Measurements from ENCODE around the gene ETNK2.

ETNK2 gene

DNA sequence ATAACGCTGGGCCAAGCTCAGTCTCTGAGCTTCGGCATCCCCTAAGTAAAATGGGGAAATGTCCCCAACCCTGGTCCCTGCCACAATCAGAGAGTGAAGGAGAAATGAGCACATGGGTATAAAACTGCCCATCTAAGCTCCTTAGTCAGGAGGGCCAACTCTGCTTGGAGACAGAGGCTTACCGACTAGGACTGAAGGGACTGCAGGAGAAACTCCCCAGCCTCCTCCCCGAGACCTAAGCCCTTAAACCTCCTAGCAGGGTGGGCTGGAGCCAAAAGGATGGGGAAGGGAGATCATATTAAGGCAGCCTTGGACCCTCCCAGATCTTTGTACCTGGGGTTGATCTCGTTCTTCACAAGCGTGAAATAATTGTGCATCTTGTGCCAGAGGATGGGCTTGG lies 5.5 kb downstream of the ETNK2 start:
- no peak for DNase-seq

- DNase-seq, result no peak
Observed at GRCh38 chr1:204145033-204145504, 6.8 kb downstream of the ETNK2 start.

GRCh38 chr1:204143276-204144041 lies 8.4 kb downstream of the ETNK2 start:
- DNase-seq, result no peak

DNA sequence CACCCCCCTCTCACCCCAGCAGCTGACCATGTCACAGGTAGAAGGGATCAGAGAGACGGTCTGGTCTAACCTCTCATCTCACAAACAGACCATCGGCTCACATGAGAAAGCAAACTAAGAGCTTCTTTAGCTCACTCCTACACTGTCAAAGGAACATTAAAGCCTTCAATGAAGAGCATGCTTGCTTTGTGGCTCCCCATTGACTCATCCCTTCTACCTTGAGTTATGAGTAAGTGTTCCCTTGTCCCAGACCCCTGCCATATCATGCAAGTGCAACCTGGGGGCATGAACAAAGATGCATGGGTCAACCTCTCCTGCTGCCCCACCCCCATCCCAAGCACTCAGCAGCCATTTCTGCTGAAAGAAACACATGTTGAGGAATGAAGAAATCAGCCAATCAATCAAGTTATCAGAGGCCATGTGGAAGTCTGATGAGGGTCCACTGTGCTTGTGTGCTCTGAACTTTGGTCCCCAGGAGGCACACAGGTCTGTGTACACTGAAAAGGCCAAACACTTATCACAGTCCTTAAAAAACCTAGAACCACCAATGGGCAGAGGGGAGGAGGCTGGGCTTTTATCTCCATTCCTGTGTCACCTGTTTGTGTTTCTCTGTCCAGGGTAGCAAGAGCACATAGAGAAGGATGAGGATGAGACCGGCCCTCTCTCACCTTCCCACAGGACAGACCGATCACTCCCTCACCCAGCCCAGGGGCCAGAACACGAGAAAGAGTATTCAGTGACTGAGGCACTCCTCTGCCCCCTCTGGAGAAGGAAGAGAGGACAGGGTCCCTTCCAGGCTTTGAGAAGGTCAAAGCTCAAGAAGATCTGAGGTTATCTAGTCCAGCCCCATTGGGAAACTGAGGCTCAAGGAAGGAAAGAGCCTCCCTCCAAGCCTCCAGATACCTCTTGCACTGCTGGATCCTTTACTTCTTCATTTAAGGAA lies 9.5 kb downstream of the ETNK2 start:
- no peak for DNase-seq

- no peak for DNase-seq
Observed at GRCh38 chr1:204141131-204141530, 10.7 kb downstream of the ETNK2 start.

GRCh38 chr1:204139952-204140351 lies 11.9 kb downstream of the ETNK2 start:
- DNase-seq, result no peak

- no peak for DNase-seq
Observed at GRCh38 chr1:204139088-204139487, 12.8 kb downstream of the ETNK2 start.

DNA sequence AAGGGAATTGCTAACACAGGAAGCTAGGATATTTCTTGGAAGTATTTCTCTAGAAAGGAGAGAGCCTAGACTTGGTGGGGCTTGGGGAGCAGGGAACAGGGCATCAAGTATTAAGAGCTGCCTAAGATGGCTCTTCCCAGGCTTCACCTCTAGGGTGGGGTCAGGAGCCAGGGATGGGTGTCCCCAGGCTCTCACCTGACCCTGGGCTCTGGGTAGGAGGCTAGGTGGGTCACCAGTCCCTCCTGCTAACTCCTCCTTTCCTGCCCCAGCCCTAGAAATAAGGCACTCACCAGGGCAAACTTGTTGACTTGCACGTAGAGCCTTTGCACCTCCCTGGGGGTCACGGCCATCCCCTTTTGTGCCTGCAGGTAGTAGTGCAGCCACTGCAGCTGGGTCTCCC lies 15.0 kb downstream of the ETNK2 start:
- DNase-seq, result no peak

- no peak for DNase-seq
Observed at GRCh38 chr1:204134103-204134502, 17.7 kb downstream of the ETNK2 start.

- DNase-seq, result no peak
Observed at GRCh38 chr1:204132718-204133117, 19.1 kb downstream of the ETNK2 start.

- no peak for DNase-seq
Observed at GRCh38 chr1:204131978-204132377, 19.9 kb downstream of the ETNK2 start.

- no peak for DNase-seq
Observed at GRCh38 chr1:204130981-204131892, 20.6 kb downstream of the ETNK2 start.

DNA sequence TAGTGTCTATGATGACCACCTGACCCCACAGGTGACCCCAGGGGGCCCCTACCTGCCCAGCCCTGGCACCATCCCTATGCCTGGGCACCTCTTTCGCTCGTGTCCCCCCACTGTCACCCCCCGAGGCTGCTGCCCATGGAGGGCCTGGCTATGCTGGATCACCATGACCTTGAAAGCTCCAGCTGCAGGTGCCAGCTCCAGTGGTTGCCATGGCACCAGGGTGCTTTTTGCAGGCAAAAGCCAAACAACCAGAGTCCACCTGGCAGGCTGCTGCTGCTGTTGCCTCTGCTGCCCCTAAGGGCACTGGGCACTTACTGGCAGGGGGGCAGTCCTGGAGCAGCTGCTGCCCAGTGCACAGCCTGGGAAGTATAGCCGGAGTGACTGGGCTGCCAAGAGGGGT lies 21.7 kb downstream of the ETNK2 start:
- DNase-seq, result no peak

GRCh38 chr1:204128964-204129896 lies 22.6 kb downstream of the ETNK2 start:
- peak in 1 of 2 experiments; percentile 7 for DNase-seq

DNA sequence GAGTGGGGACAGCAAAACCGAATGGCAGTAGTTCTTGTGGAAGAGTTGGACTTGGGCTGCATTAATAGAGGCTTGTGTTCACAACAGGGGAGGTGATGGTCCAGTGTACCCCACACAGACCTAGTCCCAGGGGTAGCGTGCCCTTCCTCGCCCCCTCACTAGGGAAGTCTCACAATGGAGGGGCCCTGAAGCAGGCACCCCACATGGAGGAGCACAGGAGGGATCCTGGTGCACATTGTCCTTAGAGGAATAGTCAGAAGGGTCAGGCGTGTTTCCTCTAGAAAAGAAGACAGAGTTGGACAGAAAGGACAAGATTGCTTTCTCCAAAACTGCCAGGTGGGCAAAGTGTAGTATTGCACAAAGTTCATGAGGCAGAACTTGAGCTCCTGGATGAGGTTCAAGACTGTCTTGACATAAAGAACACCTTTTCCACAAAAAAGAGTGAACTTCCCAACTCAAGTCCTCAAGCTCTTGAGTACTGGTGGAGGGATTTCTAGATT lies 23.3 kb downstream of the ETNK2 start:
- no peak for DNase-seq

DNA sequence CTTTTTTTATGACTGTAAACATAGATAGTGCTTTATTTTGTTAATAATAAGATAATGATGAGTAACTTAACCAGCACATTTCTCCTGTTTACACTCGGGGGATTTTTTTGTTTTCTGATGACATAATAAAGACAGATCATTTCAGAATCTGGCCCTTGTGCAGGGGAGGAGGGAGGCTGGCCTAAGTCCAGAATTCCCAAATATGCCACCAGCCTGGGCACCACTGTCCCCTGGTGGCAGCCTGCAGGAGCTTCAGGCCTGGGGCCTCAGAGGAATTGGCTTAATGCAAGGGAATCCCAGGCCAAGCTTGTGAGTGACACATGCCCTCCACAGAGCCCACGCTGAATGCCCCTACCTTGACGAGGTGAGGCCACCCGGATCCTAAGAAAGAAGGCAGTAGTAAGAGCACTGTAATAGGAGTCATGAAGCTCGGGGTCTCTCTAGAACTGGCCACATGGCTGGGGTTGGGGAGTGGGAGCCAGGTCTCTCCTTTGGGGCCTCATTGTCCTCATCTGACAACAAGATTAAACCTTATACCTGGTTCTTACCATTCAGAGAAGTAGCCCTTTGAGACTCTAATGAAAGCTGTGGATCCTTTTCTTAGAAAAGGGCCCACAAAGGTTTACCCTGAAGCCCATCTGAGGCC lies 24.1 kb downstream of the ETNK2 start:
- no peak for DNase-seq

DNA sequence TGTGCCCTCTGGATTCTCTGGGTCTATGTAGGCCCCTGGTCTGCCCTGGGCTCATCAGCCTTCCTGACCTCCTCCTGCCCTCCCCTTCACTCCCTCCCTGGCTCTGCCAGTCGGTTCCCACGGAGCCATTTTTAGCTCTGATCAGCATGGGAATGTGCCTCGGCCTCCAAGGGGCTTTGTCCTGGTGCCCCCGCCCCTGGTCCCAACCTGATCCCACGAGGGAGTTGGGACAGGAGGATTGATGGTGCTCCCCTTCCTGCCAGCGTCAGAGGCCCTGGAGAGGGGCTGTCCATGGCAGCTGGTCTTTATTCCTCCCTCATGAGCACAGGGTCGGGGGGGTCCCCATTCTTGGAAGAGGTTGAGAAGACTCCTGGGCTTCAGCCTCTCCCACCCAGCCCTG lies 24.9 kb downstream of the ETNK2 start:
- no peak for DNase-seq

GRCh38 chr1:204126386-204126785 lies 25.5 kb downstream of the ETNK2 start:
- no peak for DNase-seq

GRCh38 chr1:204125759-204126351 lies 26.0 kb downstream of the ETNK2 start:
- no peak for DNase-seq

DNA sequence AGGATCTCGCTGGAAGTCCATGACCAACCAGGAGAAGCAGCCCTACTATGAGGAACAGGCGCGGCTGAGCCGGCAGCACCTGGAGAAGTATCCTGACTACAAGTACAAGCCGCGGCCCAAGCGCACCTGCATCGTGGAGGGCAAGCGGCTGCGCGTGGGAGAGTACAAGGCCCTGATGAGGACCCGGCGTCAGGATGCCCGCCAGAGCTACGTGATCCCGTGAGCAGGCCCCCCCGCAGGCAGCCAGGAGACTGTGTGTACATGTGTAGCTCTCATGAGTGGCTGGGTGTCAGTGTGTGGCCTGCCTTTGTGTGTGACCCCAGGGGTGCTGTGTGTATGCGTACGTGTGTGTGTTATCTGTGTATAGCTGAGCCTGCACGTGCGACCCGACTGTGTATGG lies 27.2 kb downstream of the ETNK2 start:
- no peak for DNase-seq
